A673 (cell line): Measurements from ENCODE around the gene PRRC2B. TPM values are rescaled to one million over a fixed set of nuclear protein-coding genes. Genes with fewer than 3 reads are reported as not detected.

Source experiments
- BruUV-seq: library from RNA; stranded (reverse); fragments of 400-500 nt; replicated peaks from 2 replicates; lab custom pipeline; 2021; lab: Mats Ljungman, UMichigan
- CTCF ChIA-PET: fragments of 300-600 bp; sonication (Branson Sonifier 250); formaldehyde crosslinking; loops from one replicate; lab custom pipeline; 2022; ENCODE audit warnings: antibody characterized with exemption; lab: Charles Lee
- POLR2A ChIA-PET: fragments of 300-600 bp; sonication (Branson Sonifier 250); formaldehyde crosslinking; loops from one replicate; lab custom pipeline; 2022; ENCODE audit warnings: antibody characterized with exemption; ENCODE audit not compliant: low non-redundant PET; lab: Charles Lee
- DNase-seq: peaks from one replicate; pipeline ENCODE4 v3.0.0-alpha.2; 2015; ENCODE audit warnings: low spot score
- H3K27ac ChIP-seq: fragments of 200-600 bp; sonication (generic); 2 replicates; pipeline ENCODE4 v1.5.1; 2016; ENCODE audit warnings: mixed run types, low read depth, mild to moderate bottlenecking, mixed read lengths, antibody characterized with exemption, low read length; ENCODE audit not compliant: poor library complexity, severe bottlenecking
- H3K27me3 ChIP-seq: fragments of 200-600 bp; sonication (generic); replicated peaks from 2 replicates; pipeline ENCODE4 v1.6.1; 2017; ENCODE audit warnings: mixed run types, low read depth, mild to moderate bottlenecking, mixed read lengths, antibody characterized with exemption, low read length; ENCODE audit not compliant: insufficient read depth, poor library complexity
- H3K36me3 ChIP-seq: fragments of 200-600 bp; sonication (generic); 2 replicates; pipeline ENCODE4 v1.6.1; 2016; ENCODE audit warnings: mixed run types, mild to moderate bottlenecking, mixed read lengths, antibody characterized with exemption, low read length; ENCODE audit not compliant: insufficient read depth, poor library complexity, severe bottlenecking
- H3K4me1 ChIP-seq: fragments of 200-600 bp; sonication (generic); 2 replicates; pipeline ENCODE4 v1.6.1; 2017; ENCODE audit warnings: mixed run types, mild to moderate bottlenecking, mixed read lengths, antibody characterized with exemption, low read length; ENCODE audit not compliant: insufficient read depth, poor library complexity, severe bottlenecking
- H3K4me3 ChIP-seq: fragments of 200-600 bp; sonication (generic); 2 replicates; pipeline ENCODE4 v1.5.1; 2016; ENCODE audit warnings: low read depth, mixed run types, mild to moderate bottlenecking, mixed read lengths, low read length; ENCODE audit not compliant: poor library complexity, severe bottlenecking
- H3K9me3 ChIP-seq: fragments of 200-600 bp; sonication (generic); 2 replicates; pipeline ENCODE4 v1.6.1; 2016; ENCODE audit warnings: mixed run types, low read depth, mild to moderate bottlenecking, mixed read lengths, antibody characterized with exemption, low read length; ENCODE audit not compliant: poor library complexity, severe bottlenecking
- CTCF ChIP-seq: fragments of 300-800, 200-600 bp; sonication (generic); conservative IDR thresholded peaks from 2 replicates; pipeline ENCODE4 v1.5.1; 2017; ENCODE audit warnings: low read depth, mild to moderate bottlenecking, antibody characterized with exemption, low read length, moderate library complexity, mixed read lengths
- EZH2 ChIP-seq: fragments of 200-600 bp; sonication (generic); IDR thresholded peaks from 2 replicates; pipeline ENCODE4 v1.6.1; 2017; ENCODE audit warnings: borderline replicate concordance, low read depth, mild to moderate bottlenecking, mixed read lengths, antibody characterized with exemption, low read length; ENCODE audit not compliant: poor library complexity, severe bottlenecking
- intact Hi-C: fragments of 100-400 bp; cut with micrococcal nuclease; formaldehyde crosslinking; loops from one replicate; pipeline ENCODE4 v1.10.0; 2022; ENCODE audit not compliant: unreplicated experiment
- total RNA-seq: library from RNA; stranded (reverse); gene quantifications from 2 replicates; pipeline ENCODE4 v1.2.3, GENCODE V29; 2021

The PRRC2B gene
- total RNA-seq, 1 experiment from 2014 or later, result 317 TPM

DNA sequence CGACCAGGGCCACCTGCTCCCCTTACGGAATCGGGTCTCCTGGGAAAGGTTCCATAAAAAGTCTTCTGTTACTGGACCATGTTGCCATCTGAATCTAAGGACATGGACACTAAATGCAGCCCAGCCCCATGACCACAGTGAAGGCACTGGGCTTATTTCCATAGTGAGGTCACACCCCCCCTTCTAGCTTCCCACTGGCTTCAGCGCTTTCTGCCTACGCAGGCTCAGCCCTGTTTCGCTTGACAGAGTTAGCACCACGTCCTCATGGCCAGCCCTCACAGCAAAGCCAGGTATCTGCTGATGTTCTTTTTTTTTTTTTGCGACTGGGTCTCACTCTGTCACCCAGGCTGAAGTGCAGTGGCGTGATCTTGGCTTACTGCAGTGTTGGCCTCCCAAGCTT, 123.0 kb downstream of the PRRC2B start:
- DNase-seq, result no peak
- Histone ChIP-seq H3K4me1 (no peaks in the 10 kb centered on the region), H3K36me3 (peaks cover 66% of the 10 kb centered on the region), H3K9me3 (no peaks in the 10 kb centered on the region), H3K4me3 (no peak overlapping the region), H3K27me3 (no peaks in the 10 kb centered on the region), H3K27ac (no peak overlapping the region)
- intact Hi-C loops, result no loop called here
- ChIA-PET POLR2A (no interaction called here), CTCF (no interaction called here)
- no TSS peak for BruUV-seq
- TF ChIP-seq EZH2 (no peak), CTCF (no peak)

- intact Hi-C loops, result no loop called here
- no peak for TF ChIP-seq EZH2
- TF ChIP-seq CTCF, result no peak
- H3K9me3 ChIP-seq, result no peaks in the 10 kb centered on the region
- H3K36me3 ChIP-seq, result peaks cover 65% of the 10 kb centered on the region
- BruUV-seq, result no TSS peak
- no peak for DNase-seq
- H3K4me1 ChIP-seq, result no peaks in the 10 kb centered on the region
- no peak overlapping the region for H3K27ac ChIP-seq
- no peaks in the 10 kb centered on the region for H3K27me3 ChIP-seq
- ChIA-PET POLR2A (no interaction called here), CTCF (no interaction called here)
- no peak overlapping the region for H3K4me3 ChIP-seq
Measured at GRCh38 chr9:131517761-131518190, 123.9 kb downstream of the PRRC2B start.

- no TSS peak for BruUV-seq
- no peaks in the 10 kb centered on the region for H3K27me3 ChIP-seq
- ChIA-PET CTCF (no interaction called here), POLR2A (no interaction called here)
- no peaks in the 10 kb centered on the region for H3K4me1 ChIP-seq
- H3K36me3 ChIP-seq, result peaks cover 73% of the 10 kb centered on the region
- no peak overlapping the region for H3K4me3 ChIP-seq
- TF ChIP-seq EZH2 (no peak), CTCF (no peak)
- intact Hi-C loops, result no loop called here
- no peak overlapping the region for H3K27ac ChIP-seq
- no peak for DNase-seq
- H3K9me3 ChIP-seq, result no peaks in the 10 kb centered on the region
Measured at GRCh38 chr9:131518553-131518952, 124.7 kb downstream of the PRRC2B start.
